ENCODE measurements around the gene NSL1.

DNA sequence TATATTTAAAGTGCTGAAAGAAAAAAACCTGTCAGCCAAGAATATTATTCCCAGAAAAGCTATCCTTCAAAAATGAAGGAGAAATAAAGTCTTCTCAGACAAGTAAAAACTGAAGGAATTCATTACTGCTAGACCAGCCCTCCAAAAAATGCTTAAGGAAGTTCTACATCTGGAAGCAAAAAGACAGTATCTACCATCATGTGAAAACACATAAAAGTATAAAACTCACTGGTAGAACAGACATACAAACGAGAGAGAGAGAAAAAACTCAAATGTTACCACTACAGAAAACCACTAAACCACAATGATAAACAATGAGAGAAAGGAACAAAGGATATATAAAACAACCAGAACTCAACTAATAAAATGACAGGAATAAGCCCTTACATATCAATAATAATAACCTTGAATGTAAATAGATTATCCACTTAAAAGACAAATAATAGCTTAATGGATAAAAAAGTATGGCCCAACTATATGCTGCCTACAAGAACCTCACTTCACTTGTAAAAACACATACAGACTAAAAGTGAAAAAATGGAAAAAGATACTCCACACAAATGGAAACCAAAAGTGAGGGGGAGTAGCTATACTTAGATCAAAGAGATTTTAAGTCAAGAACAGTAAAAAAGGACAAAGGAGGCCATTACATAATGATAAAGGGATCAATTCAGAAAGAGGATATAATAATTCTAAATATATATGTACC lies 22.0 kb downstream of the NSL1 start:
- TF ChIP-seq POLR2A (IDR thresholded peaks at IDR 0.05) (no peak), EP300 (IDR thresholded peaks at IDR 0.05) (no peak), POLR2AphosphoS5 (IDR thresholded peaks at IDR 0.05) (no peak)
- TF ChIP-seq, protein P1, sequence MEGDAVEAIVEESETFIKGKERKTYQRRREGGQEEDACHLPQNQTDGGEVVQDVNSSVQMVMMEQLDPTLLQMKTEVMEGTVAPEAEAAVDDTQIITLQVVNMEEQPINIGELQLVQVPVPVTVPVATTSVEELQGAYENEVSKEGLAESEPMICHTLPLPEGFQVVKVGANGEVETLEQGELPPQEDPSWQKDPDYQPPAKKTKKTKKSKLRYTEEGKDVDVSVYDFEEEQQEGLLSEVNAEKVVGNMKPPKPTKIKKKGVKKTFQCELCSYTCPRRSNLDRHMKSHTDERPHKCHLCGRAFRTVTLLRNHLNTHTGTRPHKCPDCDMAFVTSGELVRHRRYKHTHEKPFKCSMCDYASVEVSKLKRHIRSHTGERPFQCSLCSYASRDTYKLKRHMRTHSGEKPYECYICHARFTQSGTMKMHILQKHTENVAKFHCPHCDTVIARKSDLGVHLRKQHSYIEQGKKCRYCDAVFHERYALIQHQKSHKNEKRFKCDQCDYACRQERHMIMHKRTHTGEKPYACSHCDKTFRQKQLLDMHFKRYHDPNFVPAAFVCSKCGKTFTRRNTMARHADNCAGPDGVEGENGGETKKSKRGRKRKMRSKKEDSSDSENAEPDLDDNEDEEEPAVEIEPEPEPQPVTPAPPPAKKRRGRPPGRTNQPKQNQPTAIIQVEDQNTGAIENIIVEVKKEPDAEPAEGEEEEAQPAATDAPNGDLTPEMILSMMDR (IDR thresholded peaks at IDR 0.05): no peak

Data from stomach (tissue), 4 donors.